HepG2 (cell line): ENCODE results near the gene TFF1. TPM values are rescaled to one million over a fixed set of nuclear protein-coding genes. Genes with fewer than 3 reads are reported as not detected.
A peak's percentile ranks its signal among the peaks of the same experiment; 100 is the strongest.

Experiments
- EP300 ChIP-seq, 3 experiments: sonication (generic) in 1 of 3; formaldehyde crosslinking in 1 of 3; IDR thresholded peaks; 2 replicates each; pipeline versions ENCODE4 v1.5.1 to v1.6.1; 2011 to 2020; ENCODE audit warnings: low read depth in 2 of 3, low read length in 2 of 3, borderline replicate concordance in 1 of 3, improper control_type of control experiment in 1 of 3, mild to moderate bottlenecking in 1 of 3, missing genetic modification reagents in 1 of 3, moderate library complexity in 1 of 3
- FLYWCH1 ChIP-seq: sonication (generic); formaldehyde crosslinking; IDR thresholded peaks from 2 replicates; pipeline ENCODE4 v1.8.1; 2023; ENCODE audit warnings: mild to moderate bottlenecking, missing genetic modification reagents
- FOXA1 ChIP-seq, 2 experiments: fragments of 450-650 bp in 1 of 2; sonication (generic) in 1 of 2; formaldehyde crosslinking in 1 of 2; IDR thresholded peaks; 2 replicates each; pipeline versions ENCODE4 v1.4.0 to v1.6.1; 2016 to 2020; ENCODE audit warnings: missing genetic modification reagents in 1 of 2
- IRF9 ChIP-seq: sonication (generic); formaldehyde crosslinking; IDR thresholded peaks from 2 replicates; pipeline ENCODE4 v1.8.0; 2022; ENCODE audit warnings: missing genetic modification reagents, mild to moderate bottlenecking, borderline replicate concordance
- KDM5A ChIP-seq: fragments of 200-600 bp; sonication (generic); IDR thresholded peaks from 2 replicates; pipeline ENCODE4 v1.7.0; 2018; ENCODE audit warnings: antibody characterized with exemption, mild to moderate bottlenecking, low read length, borderline replicate concordance
- MAZ ChIP-seq, 2 experiments: sonication (generic) in 1 of 2; formaldehyde crosslinking in 1 of 2; IDR thresholded peaks; 2 replicates each; pipeline versions ENCODE4 v1.5.0 to v1.6.1; 2012 to 2020; ENCODE audit warnings: low read depth in 2 of 2, mild to moderate bottlenecking in 2 of 2, borderline replicate concordance in 1 of 2, improper control_type of control experiment in 1 of 2, low read length in 1 of 2, missing genetic modification reagents in 1 of 2, moderate library complexity in 1 of 2
- MZF1 ChIP-seq: sonication (generic); formaldehyde crosslinking; IDR thresholded peaks from 2 replicates; pipeline ENCODE4 v1.8.1; 2023; ENCODE audit warnings: mild to moderate bottlenecking, missing genetic modification reagents, borderline replicate concordance
- NR2F2 ChIP-seq: IDR thresholded peaks from 2 replicates; pipeline ENCODE4 v1.6.1; 2012; ENCODE audit warnings: low read depth, inconsistent platforms, borderline replicate concordance
- NR2F6 ChIP-seq, 2 experiments: IDR thresholded peaks; 2 replicates each; pipeline ENCODE4 v1.6.1; 2016; ENCODE audit warnings: antibody characterized with exemption in 1 of 2, mild to moderate bottlenecking in 1 of 2
- PAWR ChIP-seq: sonication (generic); formaldehyde crosslinking; IDR thresholded peaks from 2 replicates; pipeline ENCODE4 v1.4.0; 2020; ENCODE audit warnings: missing genetic modification reagents, mild to moderate bottlenecking, borderline replicate concordance
- RXRB ChIP-seq: IDR thresholded peaks from 2 replicates; pipeline ENCODE4 v1.6.1; 2016; ENCODE audit warnings: borderline replicate concordance, missing genetic modification reagents, missing compliant biosample characterization
- TBP ChIP-seq: sonication (generic); formaldehyde crosslinking; IDR thresholded peaks from 2 replicates; pipeline ENCODE4 v1.5.0; 2020; ENCODE audit warnings: missing genetic modification reagents
- TERF1 ChIP-seq: sonication (generic); formaldehyde crosslinking; IDR thresholded peaks from 2 replicates; pipeline ENCODE4 v1.8.0; 2022; ENCODE audit warnings: mild to moderate bottlenecking, missing genetic modification reagents, moderate library complexity
- ZBTB20 ChIP-seq: sonication (generic); formaldehyde crosslinking; IDR thresholded peaks from 2 replicates; pipeline ENCODE4 v1.8.1; 2023; ENCODE audit warnings: missing genetic modification reagents, low read depth, mild to moderate bottlenecking, borderline replicate concordance
- ZNF30 ChIP-seq: sonication (generic); formaldehyde crosslinking; IDR thresholded peaks from 2 replicates; pipeline ENCODE4 v1.5.0; 2020; ENCODE audit warnings: mild to moderate bottlenecking, missing genetic modification reagents
- ZNF329 ChIP-seq: sonication (generic); formaldehyde crosslinking; IDR thresholded peaks from 2 replicates; pipeline ENCODE4 v1.9.0; 2021; ENCODE audit warnings: low read depth, mild to moderate bottlenecking, missing genetic modification reagents
- ZNF646 ChIP-seq: sonication (generic); formaldehyde crosslinking; IDR thresholded peaks from 2 replicates; pipeline ENCODE4 v1.9.0; 2021; ENCODE audit warnings: mild to moderate bottlenecking, missing genetic modification reagents
- ZNF709 ChIP-seq: sonication (generic); formaldehyde crosslinking; IDR thresholded peaks from 2 replicates; pipeline ENCODE4 v1.5.0; 2020; ENCODE audit warnings: mild to moderate bottlenecking, missing genetic modification reagents
- ZNF713 ChIP-seq: sonication (generic); formaldehyde crosslinking; IDR thresholded peaks from 2 replicates; pipeline ENCODE4 v1.4.0; 2020; ENCODE audit warnings: mild to moderate bottlenecking, missing genetic modification reagents
- ZNF768 ChIP-seq: sonication (generic); formaldehyde crosslinking; IDR thresholded peaks from 2 replicates; pipeline ENCODE4 v1.4.0; 2020; ENCODE audit warnings: missing genetic modification reagents
- polyA plus RNA-seq, 8 experiments: library from polyadenylated mRNA; depleted of rRNA in 3 of 8; stranded (reverse) in 7 of 8; unstranded in 1 of 8; fragments of >200 nt; fragmentation: Illumina TruSeq in 4 of 8; extraction: Trizol in 4 of 8; gene quantifications; 2 replicates each; pipeline versions ENCODE4 v1.2.1 to v1.2.3, GENCODE V29; 2011 to 2016; ENCODE audit warnings: low read depth in 4 of 8, missing spikeins in 1 of 8, mixed read lengths in 1 of 8; ENCODE audit not compliant: insufficient read depth in 1 of 8
- total RNA-seq, 5 experiments: library from RNA; depleted of rRNA; stranded (reverse); fragments of >200 nt; fragmentation: Illumina TruSeq; extraction: Trizol; gene quantifications; 2 replicates each; pipeline ENCODE4 v1.2.3, GENCODE V29; 2016; ENCODE audit warnings: low read depth in 1 of 5

The TFF1 gene
- total and polyA plus RNA-seq, 2 of the 13 experiments (the other 11 are each of a cell fraction or from before 2014, with no cell fraction given) = 0.24 to 19.4 TPM

- TF ChIP-seq ZNF646 (CRISPR knock-in tag) = no peak
- TF ChIP-seq TERF1 (CRISPR knock-in tag) = no peak
- TF ChIP-seq TBP (CRISPR knock-in tag) = no peak
- TF ChIP-seq MZF1 = no peak
- no peak for TF ChIP-seq KDM5A
- no peak for TF ChIP-seq MAZ (IDR thresholded peaks at IDR 0.05; ENCODE audit: borderline replicate concordance, low read depth, low read length)
- no peak for TF ChIP-seq MAZ (CRISPR knock-in tag; IDR thresholded peaks at IDR 0.05; ENCODE audit: low read depth)
- TF ChIP-seq ZBTB20 (CRISPR knock-in tag) = no peak
- 0 out of 2 replicates have a peak, but pooled peaks have one; percentile 26 for TF ChIP-seq RXRB (CRISPR knock-in tag)
- TF ChIP-seq ZNF329 (CRISPR knock-in tag) = no peak
- peak in 1 of 2 experiments; percentile 39; a peak in 1 of 4 replicates for TF ChIP-seq EP300 (IDR thresholded peaks at IDR 0.05; ENCODE audit: low read depth in 2 of 2, low read length in 2 of 2)
- no peak for TF ChIP-seq EP300 (CRISPR knock-in tag; IDR thresholded peaks at IDR 0.05; ENCODE audit: borderline replicate concordance)
- TF ChIP-seq IRF9 (CRISPR knock-in tag) = no peak
- no peak for TF ChIP-seq FLYWCH1 (CRISPR knock-in tag)
- no peak for TF ChIP-seq ZNF709
- TF ChIP-seq PAWR (CRISPR knock-in tag) = no peak
- no peak for TF ChIP-seq ZNF713 (CRISPR knock-in tag)
- peak; percentile 44 for TF ChIP-seq NR2F6 (IDR thresholded peaks at IDR 0.05)
- peak; percentile 65 for TF ChIP-seq NR2F6 (CRISPR knock-in tag; IDR thresholded peaks at IDR 0.05)
- TF ChIP-seq ZNF30 (CRISPR knock-in tag) = no peak
- no peak for TF ChIP-seq FOXA1 (IDR thresholded peaks at IDR 0.05)
- TF ChIP-seq FOXA1 (CRISPR knock-in tag; IDR thresholded peaks at IDR 0.05) = peak; percentile 75
- TF ChIP-seq NR2F2 = 0 out of 2 replicates have a peak, but pooled peaks have one; percentile 21
- no peak for TF ChIP-seq ZNF768 (CRISPR knock-in tag)
Measured at GRCh38 chr21:42366292-42367010, at the start of gene TFF1 (continued).
